NCI-H345 treated with DMSO at 0.1 percent for 48 hours (cell line): Measurements from ENCODE around the gene FUBP3.
"Not testable (repeated sequence)": the region's sequence is repeated elsewhere in the genome, so short reads cannot be mapped to it uniquely, and the experiment has no call there.

Experiments
- DNase-seq: peaks from one replicate; lab custom pipeline; 2025; ENCODE audit not compliant: unreplicated experiment; lab: John Stamatoyannopoulos, UW

Gene FUBP3

DNA sequence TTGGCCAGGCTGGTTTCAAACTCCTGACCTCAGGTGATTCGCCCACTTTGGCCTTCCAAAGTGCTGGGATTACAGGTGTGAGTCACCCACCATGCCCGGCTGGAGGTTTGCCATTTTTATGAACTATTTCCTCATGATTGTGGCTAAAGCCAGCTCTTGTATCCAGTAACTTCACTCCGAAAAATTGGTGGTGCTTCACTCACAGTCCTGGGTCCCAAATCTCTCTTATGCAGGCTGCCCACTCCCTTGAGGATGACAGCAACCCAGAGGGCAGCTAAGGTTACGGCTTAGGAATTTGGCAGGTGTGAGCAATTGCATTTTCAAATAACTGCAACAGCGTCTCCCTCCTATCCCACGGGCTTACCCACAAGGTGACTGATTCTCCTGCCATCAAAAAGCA is 23.4 kb upstream of the FUBP3 start:
- no peak for DNase-seq

DNA sequence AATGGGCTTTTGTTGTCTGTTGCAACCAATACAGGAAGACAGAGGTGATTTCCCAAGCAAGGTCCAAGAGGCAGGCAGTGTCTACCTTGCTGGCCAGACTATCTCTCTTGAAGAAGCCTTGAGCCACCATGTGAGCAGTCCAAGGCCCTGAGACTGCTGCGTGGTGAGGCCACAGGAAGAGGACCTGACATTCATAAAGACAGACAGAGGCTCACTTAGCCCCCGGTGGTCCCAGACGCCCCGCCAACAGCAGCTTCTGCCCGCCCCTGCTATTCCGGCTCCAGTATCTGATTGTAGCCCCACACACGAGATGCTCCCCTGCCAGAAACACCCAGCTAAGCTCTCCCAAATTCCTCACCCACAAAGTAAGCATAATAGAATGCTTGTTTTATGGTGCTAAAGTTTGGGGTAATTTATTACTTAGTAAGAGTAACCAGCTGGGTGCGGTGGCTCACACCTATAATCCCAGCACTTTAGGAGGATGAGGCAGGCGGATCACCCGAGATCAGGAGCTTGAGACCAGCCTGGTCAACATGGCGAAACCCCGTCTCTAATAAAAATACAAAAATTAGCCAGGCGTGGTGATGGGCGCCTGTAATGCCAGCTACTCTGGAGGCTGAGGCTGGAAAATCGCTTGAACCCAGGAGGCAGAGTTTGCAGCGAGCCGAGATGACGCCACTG is 22.8 kb upstream of the FUBP3 start:
- DNase-seq: no peak

GRCh38 chr9:130557077-130557468 is 22.3 kb upstream of the FUBP3 start:
- DNase-seq: no peak

- no peak for DNase-seq
These were observed 18.3 kb upstream of the FUBP3 start for GRCh38 chr9:130561056-130561455.

GRCh38 chr9:130562525-130562924 is 16.9 kb upstream of the FUBP3 start:
- not testable (repeated sequence) for DNase-seq

GRCh38 chr9:130563797-130564196 is 15.6 kb upstream of the FUBP3 start:
- DNase-seq: no peak

DNA sequence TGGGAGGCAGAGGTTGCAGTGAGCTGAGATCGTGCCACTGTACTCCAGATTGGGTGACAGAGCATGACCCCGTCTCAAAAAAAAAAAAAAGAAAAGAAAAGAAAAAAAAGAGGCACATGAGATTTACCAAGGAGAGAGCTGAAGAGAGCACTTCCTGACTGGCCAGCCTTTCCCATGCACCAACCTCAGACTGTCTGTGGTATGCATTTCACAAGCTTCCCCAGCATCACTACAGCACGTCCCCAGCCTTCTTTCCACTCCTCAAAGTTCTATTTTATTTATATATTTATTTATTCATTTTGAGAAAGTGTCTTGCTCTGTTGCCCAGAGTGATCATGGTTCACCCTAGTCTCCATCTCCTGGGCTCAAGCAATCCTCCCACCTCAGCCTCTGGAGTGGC is 13.6 kb upstream of the FUBP3 start:
- no peak for DNase-seq

- DNase-seq: no peak
These were observed 9.2 kb upstream of the FUBP3 start for GRCh38 chr9:130570208-130570607.

DNA sequence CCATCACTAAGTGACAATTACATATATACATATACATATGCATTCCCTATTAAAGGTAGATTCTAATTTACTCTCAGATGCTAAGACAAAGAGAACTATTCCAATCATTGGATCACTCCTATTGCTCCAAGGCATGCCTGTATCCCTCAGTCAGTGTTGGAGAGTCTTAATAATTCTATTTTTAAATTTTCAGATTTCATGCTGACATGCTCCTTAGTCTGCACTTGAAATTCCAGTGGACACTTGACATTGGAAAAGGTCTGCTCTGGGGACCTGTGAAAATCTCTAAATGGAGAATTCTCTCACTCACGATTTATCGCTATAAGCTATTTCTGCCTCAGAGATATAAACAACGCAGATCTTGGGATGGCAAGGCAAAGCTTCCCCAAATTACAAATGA is 3.9 kb upstream of the FUBP3 start:
- DNase-seq: no peak

GRCh38 chr9:130576176-130576575 is 3.2 kb upstream of the FUBP3 start:
- DNase-seq: no peak

- DNase-seq: no peak
These were observed 524 bp downstream of the FUBP3 start for GRCh38 chr9:130579738-130580463.

GRCh38 chr9:130581766-130582165 is 2.4 kb downstream of the FUBP3 start:
- DNase-seq: no peak

- no peak for DNase-seq
These were observed 3.9 kb downstream of the FUBP3 start for GRCh38 chr9:130583271-130583670.

DNA sequence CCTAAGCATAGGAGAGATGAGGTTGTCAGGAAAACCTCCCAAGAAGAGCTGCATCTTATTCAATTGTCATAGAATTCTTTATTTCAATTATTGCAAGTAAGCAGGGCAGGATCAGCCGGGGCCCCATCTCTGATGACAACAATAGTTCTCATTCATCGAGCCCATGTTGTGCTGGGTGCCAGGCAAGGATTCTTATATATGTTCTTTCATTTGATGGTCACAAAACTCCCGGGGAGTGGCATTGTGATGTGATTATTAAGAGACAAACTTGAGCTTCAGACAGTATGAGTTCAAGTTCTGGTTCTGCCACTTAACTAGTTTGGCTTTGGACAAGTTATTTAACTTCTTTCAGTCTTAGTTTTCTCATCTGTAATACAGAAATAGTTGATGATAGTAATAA is 8.5 kb downstream of the FUBP3 start:
- no peak for DNase-seq

DNA sequence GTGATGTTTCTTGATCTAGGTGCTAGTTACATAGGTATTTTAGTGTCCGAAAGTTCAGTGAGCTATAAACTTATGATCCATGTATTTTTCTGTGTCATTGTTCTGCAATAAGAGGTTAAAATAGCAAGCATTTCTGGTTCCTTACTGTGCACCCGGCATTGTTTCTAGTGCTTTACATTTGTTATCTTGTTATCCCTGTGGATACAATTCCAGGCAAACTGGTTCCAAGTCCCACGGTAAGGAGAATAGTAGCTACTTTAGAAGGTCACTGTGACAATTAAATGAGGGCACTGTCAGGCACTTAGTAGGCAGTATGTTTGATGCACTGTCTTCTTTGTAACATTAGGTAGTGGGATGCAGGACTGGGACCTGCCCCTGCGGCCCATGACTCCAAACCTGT is 9.0 kb downstream of the FUBP3 start:
- no peak for DNase-seq

DNA sequence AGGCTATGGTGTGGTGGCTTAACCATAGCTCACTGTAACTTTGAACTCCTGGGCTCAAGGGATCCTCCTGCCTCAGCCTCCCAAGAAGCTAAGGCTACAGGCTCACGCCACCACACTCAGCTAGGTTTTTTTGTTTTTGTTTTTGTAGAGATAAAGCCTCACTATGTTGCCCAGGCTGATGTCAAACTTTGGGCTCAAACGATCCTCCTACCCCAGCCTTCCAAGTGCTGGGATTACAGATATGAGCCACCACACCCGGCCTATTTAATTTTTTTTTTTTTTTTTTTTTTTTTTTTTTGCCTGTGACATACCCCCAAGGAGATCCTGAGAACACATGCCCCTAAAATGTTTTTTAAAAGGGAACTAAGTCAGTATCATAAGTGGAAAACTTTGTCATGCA is 10.4 kb downstream of the FUBP3 start:
- no peak for DNase-seq

DNA sequence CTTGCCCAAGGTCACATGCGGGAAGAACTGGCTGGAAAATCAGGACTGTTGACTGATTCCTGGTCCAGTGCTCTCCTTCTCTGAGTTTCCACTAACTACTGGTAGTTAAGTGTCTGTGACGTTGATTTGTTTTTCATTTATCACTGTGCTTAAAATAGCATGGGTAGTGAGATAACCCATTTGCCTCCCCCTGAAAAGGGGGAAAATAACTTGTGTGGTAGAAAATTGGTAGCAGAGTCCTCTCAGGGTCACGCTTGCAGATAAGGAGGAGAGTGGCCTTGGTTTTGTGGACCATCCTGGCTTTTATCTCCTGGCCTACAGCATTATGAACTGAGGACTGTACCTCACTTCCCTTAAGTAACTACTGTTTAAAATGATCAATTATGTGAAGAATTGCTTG is 10.9 kb downstream of the FUBP3 start:
- DNase-seq: no peak

DNA sequence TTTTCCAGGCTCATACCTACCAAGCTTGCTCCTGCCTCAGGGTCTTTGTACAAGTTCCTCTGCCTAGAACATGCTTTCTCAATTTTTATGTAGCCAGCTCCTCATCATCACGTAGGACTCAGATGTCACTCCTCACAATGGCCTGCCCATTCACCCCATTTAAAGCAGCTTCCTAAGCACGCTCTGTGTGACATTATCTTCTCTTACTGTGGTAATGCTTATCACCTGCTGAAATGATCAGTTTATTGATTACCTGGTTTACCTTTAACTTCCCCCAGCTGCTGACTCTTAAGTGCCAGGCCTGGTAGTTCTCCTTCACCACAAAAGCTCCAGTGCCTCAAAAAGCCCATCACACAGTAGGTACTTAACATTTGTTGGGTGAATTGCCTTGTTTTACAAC is 13.6 kb downstream of the FUBP3 start:
- no peak for DNase-seq

GRCh38 chr9:130597228-130597627 is 17.9 kb downstream of the FUBP3 start:
- no peak for DNase-seq

DNA sequence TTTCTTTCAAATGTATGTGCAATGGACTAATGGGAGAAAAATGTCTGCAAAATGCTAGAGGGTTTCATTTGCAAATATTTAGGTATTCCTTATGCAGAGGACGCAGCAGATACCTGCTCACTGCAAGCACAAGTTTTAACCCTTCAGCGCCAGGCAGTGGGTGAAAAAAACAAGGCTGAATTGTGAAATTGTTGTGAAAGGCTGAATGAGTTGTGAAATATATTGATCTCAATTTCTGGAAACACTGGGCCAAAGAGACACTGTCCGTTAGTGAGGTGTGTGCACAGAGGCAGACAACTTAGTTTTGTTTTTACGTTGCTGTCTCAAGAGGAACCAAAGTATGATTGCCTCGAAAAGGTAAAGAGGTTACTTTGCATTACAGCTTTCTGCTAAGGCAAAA is 18.8 kb downstream of the FUBP3 start:
- DNase-seq: no peak

DNA sequence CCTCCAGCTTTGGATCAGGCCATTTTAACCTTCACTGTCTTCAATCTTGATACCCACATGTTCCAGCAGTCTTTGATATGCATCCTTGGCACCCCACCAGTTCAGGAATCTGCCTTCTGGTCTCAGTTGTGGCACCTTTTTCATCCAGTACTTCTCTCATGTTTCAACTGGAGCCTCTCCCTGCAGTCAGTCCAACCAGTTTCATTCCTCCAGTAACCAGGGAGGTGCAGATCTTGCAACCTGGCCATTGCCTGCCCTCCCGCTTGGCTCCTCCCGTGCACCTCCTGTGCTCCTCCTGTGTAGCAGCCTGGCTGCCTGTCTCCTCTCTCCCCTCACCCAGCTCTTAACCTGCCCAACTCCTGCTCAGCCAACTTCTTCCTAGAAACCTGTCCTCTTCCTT is 20.2 kb downstream of the FUBP3 start:
- no peak for DNase-seq

DNA sequence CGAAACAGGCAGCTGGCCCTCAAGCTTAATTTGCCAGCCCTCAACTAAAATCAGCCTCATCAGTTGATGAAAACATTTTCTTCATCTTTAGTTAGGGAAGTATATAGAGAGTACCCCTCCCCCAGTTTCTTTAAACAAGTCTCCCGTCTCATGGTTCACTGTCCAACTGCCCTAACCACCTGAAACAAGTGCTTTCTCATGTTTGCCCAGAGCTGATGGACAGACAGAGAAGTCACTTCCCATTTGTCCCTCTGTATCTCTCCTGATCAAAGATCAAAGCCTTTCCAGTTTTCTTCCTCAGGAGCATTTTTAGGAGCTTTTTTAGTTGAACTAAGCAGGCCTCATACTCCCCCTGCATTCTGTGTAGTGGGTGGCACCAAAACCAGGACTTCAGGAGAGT is 21.7 kb downstream of the FUBP3 start:
- DNase-seq: no peak

- no peak for DNase-seq
These were observed 24.9 kb downstream of the FUBP3 start for GRCh38 chr9:130604295-130604694.
